Activated T-cell treated with anti-CD3 and anti-CD28 coated beads, Interleukin-2, amount 50 U/mL, for 72 hours (primary cell): Measurements from ENCODE around the gene PARD3. TPM values are rescaled to one million over a fixed set of nuclear protein-coding genes. Genes with fewer than 3 reads are reported as not detected.

Experiments used
- ATAC-seq, 2 donors: fragments of 150-1000 bp; cut with Tn5 transposase; replicated peaks in 1 of 2; 2 replicates each; pipeline ENCODE4 v1.10.0; 2021; ENCODE audit warnings: moderate library complexity in 2 of 2, mild to moderate bottlenecking in 1 of 2
- DNase-seq, 2 donors: peaks; one replicate each; pipeline ENCODE4 v3.0.0; 2021 to 2022; ENCODE audit warnings: mixed read lengths in 1 of 2
- H3K27ac Mint-ChIP-seq: one replicate; pipeline ENCODE4 v1.8.0; 2022; ENCODE audit warnings: mild to moderate bottlenecking, moderate library complexity, mixed read lengths
- H3K27me3 Mint-ChIP-seq: one replicate; pipeline ENCODE4 v1.8.0; 2022; ENCODE audit warnings: low read depth, mixed read lengths
- H3K36me3 Mint-ChIP-seq, 2 donors: one replicate each; pipeline ENCODE4 v1.8.0; 2022; ENCODE audit warnings: mixed read lengths in 2 of 2, mild to moderate bottlenecking in 1 of 2; ENCODE audit not compliant: insufficient read depth in 2 of 2
- H3K4me1 Mint-ChIP-seq: one replicate; pipeline ENCODE4 v1.8.0; 2022; ENCODE audit warnings: low read depth, mixed read lengths
- H3K4me3 Mint-ChIP-seq, 2 donors: one replicate each; pipeline ENCODE4 v1.8.0; 2022; ENCODE audit warnings: mild to moderate bottlenecking in 2 of 2, mixed read lengths in 2 of 2, moderate library complexity in 2 of 2
- H3K9me3 Mint-ChIP-seq, 2 donors: one replicate each; pipeline ENCODE4 v1.8.0; 2022; ENCODE audit warnings: mixed read lengths in 2 of 2
- total RNA-seq, 2 donors: library from RNA; stranded (reverse); gene quantifications; one replicate each; pipeline ENCODE4 v1.2.3, GENCODE V29; 2022

PARD3 gene
- total RNA-seq, 2 donors from 2014 or later, result 2.3 to 3.7 TPM

GRCh38 chr10:34186745-34187144 lies 628.4 kb downstream of the PARD3 start:
- H3K4me1 Mint-ChIP-seq, result no peaks in the 10 kb centered on the region
- DNase-seq (no peak), ATAC-seq (no peak)
- peaks cover 6% of the 10 kb centered on the region for H3K27me3 Mint-ChIP-seq
- no peak overlapping the region for H3K27ac Mint-ChIP-seq
- no peaks in the 10 kb centered on the region for H3K9me3 Mint-ChIP-seq
- no peak overlapping the region for H3K4me3 Mint-ChIP-seq
- no peaks in the 10 kb centered on the region for H3K36me3 Mint-ChIP-seq

GRCh38 chr10:34185998-34186397 lies 629.1 kb downstream of the PARD3 start:
- no peak for ATAC-seq
- H3K27ac Mint-ChIP-seq, result no peak overlapping the region
- H3K9me3 Mint-ChIP-seq, result no peaks in the 10 kb centered on the region
- H3K36me3 Mint-ChIP-seq, result no peaks in the 10 kb centered on the region
- H3K4me3 Mint-ChIP-seq, result no peak overlapping the region
- no peak for DNase-seq
- H3K4me1 Mint-ChIP-seq, result no peaks in the 10 kb centered on the region
- peaks cover 6% of the 10 kb centered on the region for H3K27me3 Mint-ChIP-seq

- no peaks in the 10 kb centered on the region for H3K36me3 Mint-ChIP-seq
- no peak overlapping the region for H3K4me3 Mint-ChIP-seq
- ATAC-seq, result no peak
- no peaks in the 10 kb centered on the region for H3K9me3 Mint-ChIP-seq
- no peak overlapping the region for H3K27ac Mint-ChIP-seq
- no peak for DNase-seq
- peaks cover 6% of the 10 kb centered on the region for H3K27me3 Mint-ChIP-seq
- H3K4me1 Mint-ChIP-seq, result no peaks in the 10 kb centered on the region
Observed at GRCh38 chr10:34184939-34185386, 630.1 kb downstream of the PARD3 start.

GRCh38 chr10:34184397-34184796 lies 630.7 kb downstream of the PARD3 start:
- peaks cover 6% of the 10 kb centered on the region for H3K27me3 Mint-ChIP-seq
- no peak overlapping the region for H3K27ac Mint-ChIP-seq
- H3K36me3 Mint-ChIP-seq, result no peaks in the 10 kb centered on the region
- no peaks in the 10 kb centered on the region for H3K4me1 Mint-ChIP-seq
- DNase-seq (no peak), ATAC-seq (no peak)
- H3K4me3 Mint-ChIP-seq, result no peak overlapping the region
- no peaks in the 10 kb centered on the region for H3K9me3 Mint-ChIP-seq

- Mint-ChIP-seq H3K4me1 (no peaks in the 10 kb centered on the region), H3K36me3 (no peaks in the 10 kb centered on the region), H3K4me3 (no peak overlapping the region), H3K27ac (no peak overlapping the region), H3K27me3 (peaks cover 6% of the 10 kb centered on the region), H3K9me3 (no peaks in the 10 kb centered on the region)
- DNase-seq (no peak), ATAC-seq (no peak)
Observed at GRCh38 chr10:34183016-34183796, 631.9 kb downstream of the PARD3 start.

GRCh38 chr10:34181553-34182300 lies 633.4 kb downstream of the PARD3 start:
- DNase-seq (no peak), ATAC-seq (no peak)
- no peak overlapping the region for H3K4me3 Mint-ChIP-seq
- no peaks in the 10 kb centered on the region for H3K36me3 Mint-ChIP-seq
- no peak overlapping the region for H3K27ac Mint-ChIP-seq
- H3K4me1 Mint-ChIP-seq, result no peaks in the 10 kb centered on the region
- no peaks in the 10 kb centered on the region for H3K27me3 Mint-ChIP-seq
- no peaks in the 10 kb centered on the region for H3K9me3 Mint-ChIP-seq

- no peak overlapping the region for H3K4me3 Mint-ChIP-seq
- DNase-seq, result no peak
- H3K36me3 Mint-ChIP-seq, result no peaks in the 10 kb centered on the region
- H3K27ac Mint-ChIP-seq, result no peak overlapping the region
- no peaks in the 10 kb centered on the region for H3K9me3 Mint-ChIP-seq
- ATAC-seq, result no peak
- H3K4me1 Mint-ChIP-seq, result no peaks in the 10 kb centered on the region
- no peaks in the 10 kb centered on the region for H3K27me3 Mint-ChIP-seq
Observed at GRCh38 chr10:34180749-34181148, 634.3 kb downstream of the PARD3 start.

- no peak overlapping the region for H3K4me3 Mint-ChIP-seq
- no peaks in the 10 kb centered on the region for H3K27me3 Mint-ChIP-seq
- H3K36me3 Mint-ChIP-seq, result no peaks in the 10 kb centered on the region
- no peak for ATAC-seq
- DNase-seq, result no peak
- no peaks in the 10 kb centered on the region for H3K4me1 Mint-ChIP-seq
- H3K27ac Mint-ChIP-seq, result no peak overlapping the region
- H3K9me3 Mint-ChIP-seq, result no peaks in the 10 kb centered on the region
Observed at GRCh38 chr10:34179280-34179679, 635.8 kb downstream of the PARD3 start.

GRCh38 chr10:34178756-34179155 lies 636.3 kb downstream of the PARD3 start:
- no peaks in the 10 kb centered on the region for H3K27me3 Mint-ChIP-seq
- no peak overlapping the region for H3K27ac Mint-ChIP-seq
- H3K4me1 Mint-ChIP-seq, result no peaks in the 10 kb centered on the region
- no peak for ATAC-seq
- no peak for DNase-seq
- no peaks in the 10 kb centered on the region for H3K9me3 Mint-ChIP-seq
- no peak overlapping the region for H3K4me3 Mint-ChIP-seq
- H3K36me3 Mint-ChIP-seq, result no peaks in the 10 kb centered on the region

GRCh38 chr10:34178196-34178595 lies 636.9 kb downstream of the PARD3 start:
- H3K36me3 Mint-ChIP-seq, result no peaks in the 10 kb centered on the region
- H3K9me3 Mint-ChIP-seq, result no peaks in the 10 kb centered on the region
- DNase-seq (no peak), ATAC-seq (no peak)
- H3K4me3 Mint-ChIP-seq, result no peak overlapping the region
- no peak overlapping the region for H3K27ac Mint-ChIP-seq
- no peaks in the 10 kb centered on the region for H3K4me1 Mint-ChIP-seq
- H3K27me3 Mint-ChIP-seq, result no peaks in the 10 kb centered on the region

GRCh38 chr10:34177445-34177844 lies 637.7 kb downstream of the PARD3 start:
- H3K4me3 Mint-ChIP-seq, result no peak overlapping the region
- ATAC-seq (no peak), DNase-seq (no peak)
- no peaks in the 10 kb centered on the region for H3K9me3 Mint-ChIP-seq
- no peaks in the 10 kb centered on the region for H3K36me3 Mint-ChIP-seq
- no peaks in the 10 kb centered on the region for H3K27me3 Mint-ChIP-seq
- H3K27ac Mint-ChIP-seq, result no peak overlapping the region
- no peaks in the 10 kb centered on the region for H3K4me1 Mint-ChIP-seq

GRCh38 chr10:34176351-34176750 lies 638.7 kb downstream of the PARD3 start:
- Mint-ChIP-seq H3K9me3 (no peaks in the 10 kb centered on the region), H3K27ac (no peak overlapping the region), H3K4me1 (no peaks in the 10 kb centered on the region), H3K36me3 (no peaks in the 10 kb centered on the region), H3K27me3 (no peaks in the 10 kb centered on the region), H3K4me3 (no peak overlapping the region)
- DNase-seq, result no peak
- no peak for ATAC-seq

GRCh38 chr10:34175121-34175520 lies 640.0 kb downstream of the PARD3 start:
- H3K36me3 Mint-ChIP-seq, result no peaks in the 10 kb centered on the region
- no peak overlapping the region for H3K4me3 Mint-ChIP-seq
- DNase-seq, result no peak
- H3K9me3 Mint-ChIP-seq, result no peaks in the 10 kb centered on the region
- no peak for ATAC-seq
- H3K27me3 Mint-ChIP-seq, result no peaks in the 10 kb centered on the region
- no peak overlapping the region for H3K27ac Mint-ChIP-seq
- no peaks in the 10 kb centered on the region for H3K4me1 Mint-ChIP-seq
